Left ventricle myocardium superior (tissue), 1 donor: ENCODE data around the gene HTR2B. TPM values are rescaled to one million over a fixed set of nuclear protein-coding genes. Genes with fewer than 3 reads are reported as not detected.
"Not testable (repeated sequence)": the region's sequence is repeated elsewhere in the genome, so short reads cannot be mapped to it uniquely, and the experiment has no call there.

Experiments
- ATAC-seq: fragments of 200-7000 bp; cut with Tn5 transposase; one replicate; pipeline ENCODE4 v1.9.1; 2020; ENCODE audit warnings: mild to moderate bottlenecking, moderate library complexity
- DNase-seq: peaks from one replicate; pipeline ENCODE4 v3.0.0-alpha.2; 2020
- intact Hi-C: fragments of 100-400 bp; cut with micrococcal nuclease; formaldehyde crosslinking; loops from one replicate; pipeline ENCODE4 v1.11.0; 2022
- long read RNA-seq: library from polyadenylated mRNA; unstranded; transcript quantifications from one replicate; pipeline ENCODE4 v2.0.0, GENCODE V29; 2021
- total RNA-seq: library from RNA; stranded (reverse); fragmentation: NEBNext Ultra II Directional; extraction: Animal tissue kit (Norgen Biotek cat#: 25700); gene quantifications from one replicate; pipeline ENCODE4 v1.2.1, GENCODE V29; 2021
- donor health status: DM: no; HTN: yes; CAD: no; lungs with severe emphysema.

Gene HTR2B
- total RNA-seq: 0.50 TPM
- long read RNA-seq, partial matches to known transcripts: 0 of 1 reads
- long read RNA-seq, other reads (novel, unspliced or antisense): 0 of 1 reads

DNA sequence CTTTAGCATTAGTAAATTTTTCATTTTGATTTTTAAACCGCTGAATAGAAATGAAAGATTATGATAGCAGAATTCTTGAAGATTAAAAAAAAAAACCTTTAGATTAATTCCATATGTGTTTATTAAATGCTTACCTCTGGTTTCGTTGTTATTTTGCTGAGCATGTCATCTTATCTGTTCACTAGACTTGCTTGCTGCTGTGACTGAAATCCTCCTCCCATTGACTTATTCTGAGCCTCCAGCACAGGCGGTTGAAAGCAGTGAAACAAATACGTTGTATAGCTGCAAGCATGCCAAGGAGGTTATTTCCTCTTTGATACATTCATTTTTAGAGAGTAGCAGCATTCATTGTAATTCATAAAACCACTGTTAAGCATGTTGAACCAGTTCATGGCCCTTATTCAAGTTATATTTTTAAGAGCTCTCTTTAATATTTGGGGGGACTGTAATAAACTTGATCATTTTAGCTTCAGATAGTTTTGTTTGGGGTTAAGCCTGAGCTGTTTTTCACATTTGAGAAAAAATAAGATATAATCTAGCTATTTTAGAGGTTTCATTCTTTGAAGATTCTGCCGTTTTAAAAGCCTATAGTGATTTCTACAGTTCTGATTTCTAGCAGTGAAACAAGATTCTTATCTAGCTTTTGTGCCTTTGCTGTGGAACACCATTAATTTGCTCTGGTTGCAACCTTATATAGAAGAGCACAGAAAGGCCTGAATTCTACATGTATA, at the start of gene HTR2B:
Gene HTR2B, minus strand, starts transcription at position 205 of the 731 bp plus-strand sequence. CDS start 1,278 bp downstream, outside the sequence.
- DNase-seq (no peak), ATAC-seq (peak; percentile 56)
- intact Hi-C loops: no loop called here

DNA sequence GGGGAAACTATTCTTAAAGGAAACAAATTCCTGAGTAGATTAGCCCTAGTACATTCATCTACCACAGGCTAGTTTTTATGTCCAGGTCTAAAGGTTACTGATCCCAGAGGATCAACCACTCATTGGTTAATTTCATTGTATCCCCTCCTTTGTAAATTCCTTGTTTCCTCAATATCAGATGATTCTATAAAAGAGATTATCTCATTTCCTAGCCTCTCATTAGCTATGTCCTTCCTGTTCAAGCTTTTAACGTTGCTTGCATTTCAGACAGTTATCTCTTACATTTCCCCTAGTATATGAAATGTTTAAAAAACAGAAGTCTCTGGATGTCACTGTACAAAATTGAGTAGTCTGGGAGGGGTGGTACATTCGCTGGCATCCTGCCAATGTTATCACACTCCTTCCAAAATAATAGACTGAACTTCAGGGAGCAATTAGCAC, 49.4 kb upstream of the HTR2B start:
- no peak for DNase-seq
- ATAC-seq: no peak
- intact Hi-C loops: no loop called here

DNA sequence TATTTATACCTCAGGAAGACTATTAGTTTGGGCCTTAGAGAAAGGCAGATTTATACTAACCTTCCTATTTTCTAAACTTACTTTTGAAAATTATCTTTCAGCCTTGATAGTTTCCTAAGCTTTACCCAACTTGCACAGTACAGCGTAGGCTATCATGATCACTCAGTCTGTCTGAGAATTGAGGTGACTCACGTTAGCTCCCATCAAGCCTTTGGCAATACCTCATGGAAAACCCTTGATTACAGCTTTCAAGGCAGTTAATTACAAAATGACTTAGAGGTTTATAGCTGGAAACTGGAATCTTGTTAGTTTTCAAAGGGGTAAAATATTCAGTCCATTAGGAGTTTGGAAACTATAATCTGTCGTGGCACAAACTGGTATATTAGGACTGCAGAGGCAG, 47.2 kb upstream of the HTR2B start:
- intact Hi-C loops: no loop called here
- no peak for DNase-seq
- ATAC-seq: no peak

DNA sequence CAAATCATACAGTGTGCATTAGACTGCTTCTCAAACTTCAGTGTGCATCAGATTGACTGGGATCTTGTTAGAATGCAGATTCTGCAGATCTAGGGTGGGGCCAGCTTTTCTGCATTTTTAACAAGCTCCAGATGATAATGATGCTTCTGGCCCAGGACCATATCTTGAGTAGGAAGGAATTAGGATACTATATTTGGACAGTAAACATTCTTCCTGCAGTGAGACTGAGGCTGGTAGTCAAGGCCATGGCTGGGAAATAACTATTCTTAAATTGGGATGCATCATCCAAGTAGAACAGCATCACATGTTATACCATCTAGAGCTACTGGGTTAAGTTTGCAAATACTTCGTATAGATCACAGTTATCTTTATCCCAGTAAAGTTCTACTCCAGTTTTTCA, 45.2 kb upstream of the HTR2B start:
- ATAC-seq (no peak), DNase-seq (no peak)
- intact Hi-C loops: no loop called here

DNA sequence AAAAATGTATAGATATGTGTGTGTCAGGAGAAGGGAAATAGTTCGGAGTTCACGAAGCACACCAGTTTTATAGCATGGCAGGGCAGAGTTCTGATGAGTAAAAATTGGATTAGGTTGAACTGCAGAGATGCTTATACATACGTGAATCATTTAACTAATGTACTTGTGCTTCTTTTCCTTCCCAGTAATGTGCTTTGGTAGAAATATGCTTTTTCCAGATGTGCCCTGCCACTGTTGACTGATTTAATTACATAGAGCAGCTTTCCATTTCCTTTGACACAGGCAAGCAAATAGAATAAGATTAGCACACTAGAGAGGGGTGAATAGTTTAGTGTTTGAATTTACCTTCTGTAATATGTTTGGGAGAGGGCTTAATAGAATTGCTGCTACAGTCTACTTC, 44.6 kb upstream of the HTR2B start:
- intact Hi-C loops: no loop called here
- ATAC-seq (no peak), DNase-seq (no peak)

DNA sequence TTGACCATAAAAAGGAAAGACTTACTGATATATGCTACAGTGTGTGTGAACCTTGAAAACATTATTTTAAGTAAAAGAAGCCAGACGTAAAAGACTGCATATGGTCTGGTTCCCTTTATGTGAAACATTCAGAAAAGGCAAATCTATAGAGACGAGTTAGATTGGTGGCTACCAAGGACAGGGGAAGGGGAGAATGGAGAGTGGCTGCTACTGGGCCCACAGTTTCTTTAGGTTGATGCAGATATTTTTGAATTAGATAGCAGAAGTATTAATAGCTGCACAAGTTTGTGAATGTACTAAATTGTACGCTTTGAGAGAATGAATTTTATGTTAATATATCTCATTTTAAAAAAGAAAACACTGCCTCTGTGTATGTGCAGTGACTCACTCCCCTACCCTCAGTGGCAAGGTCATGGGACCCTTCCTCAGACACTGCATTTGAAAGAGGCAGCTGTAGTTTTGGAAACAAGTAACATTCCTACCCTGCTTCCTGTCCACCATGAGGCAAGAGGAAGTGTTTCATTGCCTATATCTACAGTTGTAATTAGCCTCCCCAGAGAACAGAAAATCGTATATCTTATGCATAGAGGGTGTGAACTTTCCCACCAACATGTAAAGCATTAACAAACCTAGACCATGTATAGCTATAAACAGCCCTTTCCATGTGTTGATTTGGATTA, 43.8 kb upstream of the HTR2B start:
- ATAC-seq: peak; percentile 29
- no peak for DNase-seq
- intact Hi-C loops: no loop called here

DNA sequence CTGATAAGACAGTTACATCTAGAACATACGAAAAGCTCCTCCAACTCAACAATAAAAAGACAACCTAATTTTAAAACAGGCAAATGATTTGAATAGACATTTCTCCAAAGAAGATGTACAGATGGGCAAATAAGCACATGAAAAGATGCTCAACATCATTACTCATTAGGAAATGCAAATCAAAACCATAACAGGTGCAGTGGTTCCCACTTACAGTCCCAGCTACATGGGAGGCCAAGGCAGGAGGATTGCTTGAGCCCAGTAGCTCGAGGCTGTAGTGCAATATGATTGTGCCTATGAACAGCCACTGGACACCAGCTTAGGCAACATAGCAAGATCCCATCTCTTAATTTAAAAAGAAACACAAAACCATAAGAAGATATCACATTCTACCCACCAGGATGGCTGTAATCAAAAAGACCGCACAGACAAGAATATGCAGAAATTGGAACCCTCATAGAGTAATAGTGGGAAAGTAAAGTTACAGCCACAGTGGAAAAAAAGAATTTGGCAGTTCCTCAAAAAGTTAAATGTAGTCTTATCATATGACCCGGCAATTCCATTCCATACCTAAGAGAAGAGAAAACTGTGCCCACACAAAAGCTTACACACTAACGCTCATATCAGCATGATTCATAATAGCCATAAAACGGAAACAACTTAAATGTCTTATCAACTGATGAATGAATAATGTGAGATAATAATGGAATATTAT, 43.1 kb upstream of the HTR2B start:
- ATAC-seq (no peak), DNase-seq (no peak)
- intact Hi-C loops: no loop called here

DNA sequence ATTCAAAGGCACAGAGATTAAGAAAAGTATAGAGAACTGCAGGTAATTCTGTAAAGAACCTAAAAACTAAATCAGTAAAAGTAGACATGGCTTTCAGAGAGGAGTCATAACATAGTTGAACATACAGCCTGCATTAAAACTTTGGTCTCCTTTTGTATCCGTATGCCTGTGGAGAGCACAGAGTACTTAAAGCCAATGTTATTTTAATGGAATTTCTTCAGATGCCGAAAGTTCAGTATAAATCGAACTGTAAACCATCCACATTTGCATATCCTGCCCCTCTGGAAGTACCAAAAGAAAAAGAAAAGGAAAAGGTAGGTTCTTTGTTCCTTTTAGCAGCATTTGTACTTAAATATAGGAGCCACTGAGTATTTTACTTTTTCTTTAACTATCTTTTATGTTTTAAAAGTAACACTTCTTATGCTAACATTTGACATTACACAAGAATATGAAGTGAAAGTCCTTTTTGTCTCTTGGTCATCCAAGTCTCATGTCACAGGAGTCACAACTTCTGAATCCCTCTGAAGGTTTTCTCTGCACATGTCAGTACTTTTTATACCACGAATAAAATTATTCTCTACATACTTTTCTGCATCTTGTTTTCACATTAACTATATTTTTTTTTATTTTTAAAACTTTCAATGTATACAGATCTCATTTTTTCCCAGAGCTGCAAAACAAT, 38.7 kb upstream of the HTR2B start:
- ATAC-seq (no peak), DNase-seq (no peak)
- intact Hi-C loops: no loop called here

DNA sequence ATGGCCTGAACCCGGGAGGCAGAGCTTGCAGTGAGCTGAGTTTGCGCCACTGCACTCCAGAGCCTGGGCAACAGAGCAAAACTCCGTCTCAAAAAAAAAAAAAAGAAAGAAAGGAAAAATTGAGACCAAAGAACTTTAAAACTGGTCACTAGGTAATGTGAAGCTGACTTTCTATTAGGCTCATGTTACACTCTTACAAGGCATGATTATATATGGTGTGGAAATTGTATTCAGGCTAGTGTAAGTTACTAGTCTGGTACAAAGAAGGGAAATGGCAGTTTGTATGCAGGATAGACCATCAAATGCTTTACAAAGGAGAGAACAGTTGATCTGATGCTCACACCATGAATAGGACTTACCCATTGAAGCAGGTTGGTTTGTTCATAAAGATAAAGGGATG, 38.2 kb upstream of the HTR2B start:
- ATAC-seq (no peak), DNase-seq (no peak)
- intact Hi-C loops: no loop called here

DNA sequence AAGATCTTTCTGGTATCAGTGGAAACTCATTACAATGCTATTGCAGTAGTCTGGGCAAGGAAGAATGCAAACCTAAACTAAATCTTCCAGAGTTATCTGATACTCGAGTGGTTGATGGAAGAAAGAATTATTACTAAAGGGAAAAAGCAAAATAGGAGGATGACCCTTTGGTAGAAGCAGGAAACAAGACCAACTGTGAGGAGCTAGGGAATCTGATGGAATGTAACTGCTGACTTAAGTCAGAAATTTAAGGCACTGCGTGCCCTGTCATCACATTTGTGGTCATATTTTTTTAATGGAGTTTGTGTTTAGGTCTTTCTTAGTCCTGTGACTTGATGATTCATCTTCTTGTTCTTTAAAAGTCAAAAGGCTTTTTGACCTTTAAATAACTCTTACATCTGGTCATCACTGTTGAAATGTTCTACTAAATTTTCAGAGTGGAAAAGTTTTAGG, 37.1 kb upstream of the HTR2B start:
- ATAC-seq (peak; percentile 63), DNase-seq (no peak)
- intact Hi-C loops: no loop called here

DNA sequence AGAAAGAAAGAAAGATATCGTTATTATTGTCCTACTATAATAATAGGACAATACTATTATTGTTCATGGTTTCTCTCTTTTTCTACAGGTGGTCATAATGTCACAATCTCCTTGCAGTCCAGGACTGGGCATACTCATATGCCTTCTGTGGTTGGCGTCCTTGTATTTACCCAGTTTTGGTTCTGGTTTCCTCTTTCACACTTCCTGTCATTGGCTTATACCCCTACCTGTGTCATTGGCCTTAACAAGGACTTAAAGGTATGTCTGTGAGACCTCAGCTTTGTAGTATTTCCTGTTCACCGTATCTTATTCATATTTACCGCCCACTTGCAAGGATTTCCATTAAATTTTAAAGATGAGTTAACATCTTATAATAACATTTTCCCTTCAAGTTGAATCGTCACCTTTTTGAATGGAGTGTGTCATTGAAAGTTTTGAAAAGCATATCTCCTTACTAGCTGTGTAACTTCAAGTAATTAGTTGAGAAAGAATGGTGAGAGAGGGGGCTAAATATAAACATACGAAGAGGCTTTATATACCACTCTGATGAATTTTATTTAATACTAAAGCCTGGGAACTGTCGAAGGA, 36.5 kb upstream of the HTR2B start:
- intact Hi-C loops: no loop called here
- no peak for DNase-seq
- ATAC-seq: no peak

DNA sequence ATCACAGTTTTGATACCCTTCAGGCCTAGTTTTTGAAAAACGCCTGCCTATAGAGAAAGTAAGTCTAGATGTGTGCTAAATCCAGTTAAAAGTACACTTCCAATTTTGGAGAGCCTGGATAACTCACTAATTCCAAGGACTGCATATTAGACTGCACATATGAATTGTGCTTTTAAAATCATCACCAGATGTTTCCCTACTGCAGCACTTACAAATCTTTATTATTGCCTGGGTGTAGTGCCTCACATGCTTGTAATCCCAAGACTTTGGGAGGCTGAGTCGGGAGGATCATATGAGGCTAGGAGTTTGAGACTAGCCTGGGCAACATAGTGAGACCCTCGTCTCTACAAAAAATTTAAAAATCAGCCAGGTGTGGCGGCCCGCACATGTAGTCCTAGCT, 35.9 kb upstream of the HTR2B start:
- ATAC-seq (no peak), DNase-seq (no peak)
- intact Hi-C loops: no loop called here

DNA sequence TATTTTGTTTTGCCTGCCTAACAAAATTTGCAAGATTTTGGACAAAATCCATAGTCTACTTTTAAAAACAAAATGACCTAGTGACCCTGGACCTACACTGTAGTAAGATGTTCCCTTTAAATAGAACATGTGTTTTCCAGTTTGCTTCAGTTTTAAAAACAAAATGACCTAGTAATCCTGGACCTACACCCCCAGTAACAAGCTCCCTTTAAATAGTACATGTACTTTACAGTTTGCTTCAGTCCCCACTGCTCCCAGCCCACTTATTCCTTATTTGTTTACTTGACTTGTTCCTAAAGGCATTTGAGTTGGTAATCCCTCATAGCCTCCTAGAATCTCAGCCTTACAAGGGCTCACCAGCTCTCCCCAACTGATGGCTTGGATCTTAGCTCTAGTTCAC, 34.5 kb upstream of the HTR2B start:
- ATAC-seq (no peak), DNase-seq (no peak)
- intact Hi-C loops: no loop called here

DNA sequence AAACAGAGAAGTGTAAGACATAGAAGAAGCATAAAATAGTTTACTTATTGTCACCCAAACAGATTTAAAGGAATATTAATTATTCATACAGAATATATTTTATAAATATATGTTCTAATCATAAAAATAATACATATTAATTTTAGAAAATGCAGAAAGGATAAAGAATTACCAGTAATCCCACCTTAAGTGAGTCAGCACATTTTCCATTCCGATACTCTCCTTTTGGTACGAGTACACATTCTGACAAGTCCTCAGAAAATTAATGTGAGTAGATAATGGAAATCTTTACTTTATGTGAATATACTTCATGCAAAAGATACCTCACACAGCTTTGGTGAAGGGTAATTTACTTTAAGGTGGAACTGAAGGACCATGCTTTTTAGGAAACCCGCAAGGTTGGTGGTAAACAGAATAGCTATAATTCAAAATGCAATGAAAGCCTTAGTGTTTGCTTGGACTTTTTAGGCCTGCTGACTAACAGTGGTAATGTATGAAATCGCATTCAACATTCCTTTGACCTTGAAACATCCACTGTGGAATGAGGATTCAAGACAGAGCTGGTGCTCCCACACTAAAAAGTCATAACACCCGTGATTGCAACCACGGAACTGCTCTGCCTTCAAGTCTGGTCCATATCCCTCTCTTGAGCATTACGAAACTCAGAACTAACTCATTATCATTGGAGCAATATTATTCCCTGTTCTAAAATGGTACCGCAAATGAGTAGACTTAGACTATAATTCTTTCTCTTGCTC, 28.1 kb upstream of the HTR2B start:
- intact Hi-C loops: no loop called here
- ATAC-seq (no peak), DNase-seq (no peak)

DNA sequence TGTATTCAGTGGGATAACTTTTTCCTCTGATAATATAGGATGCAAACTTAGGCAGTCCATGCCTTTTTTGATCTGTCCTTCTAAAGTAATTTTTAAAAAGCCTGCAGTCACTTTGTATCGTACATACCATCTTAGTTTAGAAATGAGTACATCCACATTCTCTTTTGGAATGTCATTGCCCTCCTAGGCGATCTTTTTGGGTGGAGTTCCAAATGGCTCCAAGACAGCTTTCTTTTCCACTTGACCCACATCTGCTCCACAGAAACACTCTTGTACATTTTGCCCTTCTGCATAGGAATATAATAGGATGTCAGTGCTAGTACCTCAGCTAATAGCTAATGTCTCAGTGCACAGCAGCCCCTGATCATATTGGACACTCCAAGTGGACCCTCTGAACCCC, 21.8 kb upstream of the HTR2B start:
- no peak for DNase-seq
- ATAC-seq: no peak
- intact Hi-C loops: no loop called here

DNA sequence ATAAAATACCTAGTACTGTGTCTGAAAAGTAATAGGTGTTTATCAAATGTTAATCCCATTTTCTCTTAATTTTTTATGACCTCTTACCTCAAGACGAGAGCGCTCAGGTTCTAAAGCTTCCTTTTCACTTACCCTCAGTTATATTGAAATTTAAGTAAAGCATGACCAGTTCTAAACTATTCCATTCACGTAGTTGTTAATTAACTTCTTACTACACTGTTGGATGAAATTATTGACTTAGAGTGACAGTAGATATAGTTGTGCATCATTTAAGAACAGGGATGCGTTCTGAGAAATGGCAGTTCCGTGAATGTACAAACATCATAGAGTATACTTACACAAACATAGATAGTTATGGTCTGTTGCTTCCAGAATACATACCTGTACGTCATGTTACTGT, 20.1 kb upstream of the HTR2B start:
- intact Hi-C loops: no loop called here
- ATAC-seq (no peak), DNase-seq (no peak)

DNA sequence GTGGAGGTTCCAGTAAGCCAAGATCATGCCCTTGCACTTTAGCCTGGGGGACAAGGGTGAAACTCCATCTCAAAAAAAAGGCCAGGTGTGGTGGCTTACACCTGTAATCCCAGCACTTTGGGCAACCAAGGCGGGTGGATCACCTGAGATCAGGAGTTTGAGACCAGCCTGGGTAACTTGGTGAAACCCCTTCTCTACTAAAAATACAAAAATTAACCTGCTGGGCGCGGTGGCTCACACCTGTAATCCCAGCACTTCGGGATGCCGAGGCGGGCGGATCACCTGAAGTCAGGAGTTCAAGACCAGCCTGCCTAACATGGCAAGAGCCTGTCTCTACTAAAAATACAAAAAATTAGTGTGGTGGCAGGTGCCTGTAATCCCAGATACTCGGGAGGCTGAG, 16.0 kb upstream of the HTR2B start:
- intact Hi-C loops, DNase-seq, ATAC-seq: not testable (repeated sequence)

DNA sequence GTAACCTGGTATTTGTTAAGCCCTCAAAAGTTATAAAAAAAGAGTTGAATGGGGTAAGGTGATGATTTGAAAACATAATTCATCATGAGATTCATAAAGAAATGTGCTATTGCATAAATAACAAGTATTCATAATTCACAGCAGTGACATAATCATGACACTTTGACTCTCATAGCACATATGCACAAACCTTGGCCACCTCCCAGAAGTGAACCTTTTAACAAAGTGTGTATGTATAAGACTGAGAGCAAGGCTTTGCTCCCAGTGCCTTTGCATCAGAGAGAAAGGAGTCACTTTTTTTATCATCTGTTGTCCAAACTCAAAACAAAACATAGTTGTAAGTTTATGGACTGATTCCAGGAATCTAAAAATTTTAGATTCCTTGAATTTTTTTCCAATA, 15.0 kb upstream of the HTR2B start:
- no peak for DNase-seq
- intact Hi-C loops: no loop called here
- no peak for ATAC-seq

DNA sequence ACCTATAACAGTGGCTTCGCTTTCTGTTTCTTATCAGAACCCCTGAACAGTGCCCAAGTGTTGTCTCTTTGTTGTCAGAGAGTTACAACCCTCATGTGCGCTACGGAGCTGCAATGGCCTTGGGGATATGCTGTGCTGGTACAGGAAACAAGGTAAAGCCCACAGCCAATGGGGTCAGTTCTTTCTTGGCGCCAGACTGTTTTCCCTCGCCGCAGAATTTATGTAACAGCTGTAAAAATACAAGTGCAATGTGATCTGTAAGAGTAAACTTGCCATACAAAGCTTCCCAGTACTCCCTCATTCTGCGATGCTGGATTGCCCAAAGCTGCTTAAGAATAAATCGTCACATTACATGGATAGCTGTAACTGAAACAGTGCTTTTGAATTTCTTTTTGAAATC, 13.9 kb upstream of the HTR2B start:
- peak; percentile 26 for ATAC-seq

More for the DNA sequence above, 13.9 kb upstream of the HTR2B start:
- DNase-seq: no peak
- intact Hi-C loops: no loop called here
